Measurements from ENCODE around the gene P4HB. TPM values are rescaled to one million over a fixed set of nuclear protein-coding genes. Genes with fewer than 3 reads are reported as not detected.

Gene P4HB
- polyA plus RNA-seq, 1 donor from 2014 or later = 82.8 TPM

DNA sequence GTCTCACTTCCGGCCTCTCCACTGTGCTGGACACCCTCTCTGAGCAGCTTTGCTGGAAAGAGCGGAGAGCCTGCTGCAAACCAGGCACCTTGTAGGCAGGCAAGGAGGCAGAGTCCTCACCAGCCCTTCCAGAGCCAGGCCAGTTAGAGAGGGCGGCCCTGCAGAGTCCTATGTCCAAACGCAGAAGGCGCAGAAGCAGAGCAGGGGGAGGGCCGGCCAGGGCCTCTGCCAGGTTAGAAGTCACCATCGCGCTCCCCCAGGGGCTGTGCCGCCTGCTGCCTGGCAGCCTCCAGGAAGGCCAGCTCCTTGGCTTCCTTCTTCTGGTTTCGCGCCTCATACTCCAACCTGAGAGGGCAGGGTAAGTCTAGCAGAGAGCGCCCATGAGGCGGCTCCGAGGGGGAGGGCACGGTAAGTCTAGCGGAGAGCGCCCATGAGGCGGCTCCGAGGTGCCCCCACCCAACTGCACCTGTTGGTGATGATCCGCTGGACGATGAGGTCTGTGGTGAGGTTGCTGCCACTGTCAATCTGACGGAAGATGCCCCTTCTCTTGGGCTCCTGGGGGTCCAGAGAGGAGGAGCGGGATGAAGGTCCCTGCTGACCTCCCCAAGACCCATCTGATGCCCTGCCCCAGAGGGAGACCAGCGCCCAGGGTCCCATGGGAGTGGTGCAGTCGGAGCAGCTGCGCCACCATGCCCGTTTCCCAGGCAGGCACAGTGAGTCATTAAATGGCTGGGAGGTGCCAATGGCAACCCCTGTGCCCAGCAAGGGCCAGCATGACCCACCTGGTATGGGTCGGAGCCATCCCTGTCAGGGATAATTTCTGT lies 44.5 kb upstream of the P4HB start:
- H3F3A ChIP-seq (ENCODE audit: insufficient read depth, low read length, poor library complexity, severe bottlenecking) = no peaks in the 10 kb centered on the region
- H3K27ac ChIP-seq (ENCODE audit: low read length) = no peak overlapping the region
- H3K9ac ChIP-seq (ENCODE audit: low read length) = no peak overlapping the region
- H4K20me1 ChIP-seq (ENCODE audit: insufficient read depth) = no peaks in the 10 kb centered on the region
- H3K4me3 ChIP-seq (ENCODE audit: low read length) = no peak overlapping the region
- no peaks in the 10 kb centered on the region for H3K9me3 ChIP-seq (ENCODE audit: low read length)
- H3K36me3 ChIP-seq (ENCODE audit: insufficient read depth, low read length) = no peaks in the 10 kb centered on the region
- peaks cover 19% of the 10 kb centered on the region for H3K27me3 ChIP-seq (ENCODE audit: insufficient read depth, low read depth, low read length)
- no peaks in the 10 kb centered on the region for H3K9me2 ChIP-seq (ENCODE audit: insufficient read depth, low read length)
- no peak overlapping the region for H3K4me2 ChIP-seq (ENCODE audit: low read length)
- TF ChIP-seq MXI1 (conservative IDR thresholded peaks at IDR 0.05; ENCODE audit: poor library complexity, severe bottlenecking) (no peak), TAF1 (IDR thresholded peaks at IDR 0.05; ENCODE audit: low read depth) (no peak)
- H3K79me2 ChIP-seq (replicated peaks; ENCODE audit: insufficient read depth, low read length) = no peaks in the 10 kb centered on the region
- H2AFZ ChIP-seq (ENCODE audit: low read depth, low read length) = no peak overlapping the region

DNA sequence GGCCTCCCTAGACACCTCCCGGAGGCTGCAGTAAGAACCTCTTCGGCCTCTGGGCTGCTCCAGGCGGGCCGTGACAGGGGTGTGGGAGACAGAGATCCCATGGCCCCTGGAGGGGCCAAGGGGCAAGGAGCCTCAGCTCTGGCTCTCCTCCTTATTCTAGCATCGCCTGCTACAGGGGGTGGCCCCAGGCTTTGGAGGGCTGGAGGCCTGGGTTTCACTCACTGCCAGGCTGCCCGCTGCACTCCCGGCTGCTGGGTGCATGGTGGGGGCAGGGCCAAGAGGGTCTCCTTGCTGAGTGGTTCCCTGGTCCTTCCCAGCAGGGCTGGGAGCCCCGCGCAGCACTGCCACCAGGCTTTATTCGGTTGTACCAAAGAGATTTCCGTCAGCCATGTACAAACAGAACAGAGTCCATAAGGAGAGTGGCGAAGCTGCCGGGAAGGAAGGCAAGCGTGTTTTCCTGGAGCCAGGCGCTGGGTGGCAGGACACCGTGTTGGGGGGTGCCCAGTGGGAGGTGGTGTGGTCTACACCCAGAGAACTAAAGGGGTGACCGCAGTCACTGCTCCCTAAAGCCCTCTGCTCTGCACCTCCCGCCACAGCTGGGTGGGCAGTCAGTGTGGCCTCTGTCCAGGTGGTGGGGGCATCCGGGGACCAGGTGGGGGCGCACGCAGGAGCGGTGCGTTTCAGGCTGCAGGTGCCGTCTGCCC lies 43.7 kb upstream of the P4HB start:
- Histone ChIP-seq H3K4me3 (ENCODE audit: low read length) (no peak overlapping the region), H3K79me2 (replicated peaks; ENCODE audit: insufficient read depth, low read length) (no peaks in the 10 kb centered on the region), H3K4me2 (ENCODE audit: low read length) (no peak overlapping the region), H3F3A (ENCODE audit: insufficient read depth, low read length, poor library complexity, severe bottlenecking) (no peaks in the 10 kb centered on the region), H4K20me1 (ENCODE audit: insufficient read depth) (no peaks in the 10 kb centered on the region), H3K36me3 (ENCODE audit: insufficient read depth, low read length) (no peaks in the 10 kb centered on the region), H2AFZ (ENCODE audit: low read depth, low read length) (no peak overlapping the region), H3K9me3 (ENCODE audit: low read length) (no peaks in the 10 kb centered on the region), H3K9me2 (ENCODE audit: insufficient read depth, low read length) (no peaks in the 10 kb centered on the region), H3K27ac (ENCODE audit: low read length) (no peak overlapping the region), H3K27me3 (ENCODE audit: insufficient read depth, low read depth, low read length) (peaks cover 19% of the 10 kb centered on the region), H3K9ac (ENCODE audit: low read length) (no peak overlapping the region)
- TF ChIP-seq TAF1 (IDR thresholded peaks at IDR 0.05; ENCODE audit: low read depth) (no peak), SMC3 (conservative IDR thresholded peaks at IDR 0.05; ENCODE audit: poor library complexity) (no peak), POLR2AphosphoS5 (IDR thresholded peaks at IDR 0.05) (no peak), MXI1 (conservative IDR thresholded peaks at IDR 0.05; ENCODE audit: poor library complexity, severe bottlenecking) (no peak), RAD21 (conservative IDR thresholded peaks at IDR 0.05) (no peak), EZH2 (IDR thresholded peaks at IDR 0.05; ENCODE audit: borderline replicate concordance, insufficient read depth, low read length, poor library complexity, severe bottlenecking) (no peak), EP300 (conservative IDR thresholded peaks at IDR 0.05; ENCODE audit: poor library complexity, severe bottlenecking) (no peak)
- TF ChIP-seq, protein P1, sequence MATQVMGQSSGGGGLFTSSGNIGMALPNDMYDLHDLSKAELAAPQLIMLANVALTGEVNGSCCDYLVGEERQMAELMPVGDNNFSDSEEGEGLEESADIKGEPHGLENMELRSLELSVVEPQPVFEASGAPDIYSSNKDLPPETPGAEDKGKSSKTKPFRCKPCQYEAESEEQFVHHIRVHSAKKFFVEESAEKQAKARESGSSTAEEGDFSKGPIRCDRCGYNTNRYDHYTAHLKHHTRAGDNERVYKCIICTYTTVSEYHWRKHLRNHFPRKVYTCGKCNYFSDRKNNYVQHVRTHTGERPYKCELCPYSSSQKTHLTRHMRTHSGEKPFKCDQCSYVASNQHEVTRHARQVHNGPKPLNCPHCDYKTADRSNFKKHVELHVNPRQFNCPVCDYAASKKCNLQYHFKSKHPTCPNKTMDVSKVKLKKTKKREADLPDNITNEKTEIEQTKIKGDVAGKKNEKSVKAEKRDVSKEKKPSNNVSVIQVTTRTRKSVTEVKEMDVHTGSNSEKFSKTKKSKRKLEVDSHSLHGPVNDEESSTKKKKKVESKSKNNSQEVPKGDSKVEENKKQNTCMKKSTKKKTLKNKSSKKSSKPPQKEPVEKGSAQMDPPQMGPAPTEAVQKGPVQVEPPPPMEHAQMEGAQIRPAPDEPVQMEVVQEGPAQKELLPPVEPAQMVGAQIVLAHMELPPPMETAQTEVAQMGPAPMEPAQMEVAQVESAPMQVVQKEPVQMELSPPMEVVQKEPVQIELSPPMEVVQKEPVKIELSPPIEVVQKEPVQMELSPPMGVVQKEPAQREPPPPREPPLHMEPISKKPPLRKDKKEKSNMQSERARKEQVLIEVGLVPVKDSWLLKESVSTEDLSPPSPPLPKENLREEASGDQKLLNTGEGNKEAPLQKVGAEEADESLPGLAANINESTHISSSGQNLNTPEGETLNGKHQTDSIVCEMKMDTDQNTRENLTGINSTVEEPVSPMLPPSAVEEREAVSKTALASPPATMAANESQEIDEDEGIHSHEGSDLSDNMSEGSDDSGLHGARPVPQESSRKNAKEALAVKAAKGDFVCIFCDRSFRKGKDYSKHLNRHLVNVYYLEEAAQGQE (IDR thresholded peaks at IDR 0.05; ENCODE audit: borderline replicate concordance) = no peak
- TF ChIP-seq, protein P2, sequence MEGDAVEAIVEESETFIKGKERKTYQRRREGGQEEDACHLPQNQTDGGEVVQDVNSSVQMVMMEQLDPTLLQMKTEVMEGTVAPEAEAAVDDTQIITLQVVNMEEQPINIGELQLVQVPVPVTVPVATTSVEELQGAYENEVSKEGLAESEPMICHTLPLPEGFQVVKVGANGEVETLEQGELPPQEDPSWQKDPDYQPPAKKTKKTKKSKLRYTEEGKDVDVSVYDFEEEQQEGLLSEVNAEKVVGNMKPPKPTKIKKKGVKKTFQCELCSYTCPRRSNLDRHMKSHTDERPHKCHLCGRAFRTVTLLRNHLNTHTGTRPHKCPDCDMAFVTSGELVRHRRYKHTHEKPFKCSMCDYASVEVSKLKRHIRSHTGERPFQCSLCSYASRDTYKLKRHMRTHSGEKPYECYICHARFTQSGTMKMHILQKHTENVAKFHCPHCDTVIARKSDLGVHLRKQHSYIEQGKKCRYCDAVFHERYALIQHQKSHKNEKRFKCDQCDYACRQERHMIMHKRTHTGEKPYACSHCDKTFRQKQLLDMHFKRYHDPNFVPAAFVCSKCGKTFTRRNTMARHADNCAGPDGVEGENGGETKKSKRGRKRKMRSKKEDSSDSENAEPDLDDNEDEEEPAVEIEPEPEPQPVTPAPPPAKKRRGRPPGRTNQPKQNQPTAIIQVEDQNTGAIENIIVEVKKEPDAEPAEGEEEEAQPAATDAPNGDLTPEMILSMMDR (IDR thresholded peaks at IDR 0.05; ENCODE audit: poor library complexity, severe bottlenecking) = no peak
